ENCODE measurements around the gene METTL8. TPM values are rescaled to one million over a fixed set of nuclear protein-coding genes. Genes with fewer than 3 reads are reported as not detected.
A peak's percentile ranks its signal among the peaks of the same experiment; 100 is the strongest.

Gene METTL8
- total RNA-seq, 1 experiment from 2014 or later = 59.1 TPM

DNA sequence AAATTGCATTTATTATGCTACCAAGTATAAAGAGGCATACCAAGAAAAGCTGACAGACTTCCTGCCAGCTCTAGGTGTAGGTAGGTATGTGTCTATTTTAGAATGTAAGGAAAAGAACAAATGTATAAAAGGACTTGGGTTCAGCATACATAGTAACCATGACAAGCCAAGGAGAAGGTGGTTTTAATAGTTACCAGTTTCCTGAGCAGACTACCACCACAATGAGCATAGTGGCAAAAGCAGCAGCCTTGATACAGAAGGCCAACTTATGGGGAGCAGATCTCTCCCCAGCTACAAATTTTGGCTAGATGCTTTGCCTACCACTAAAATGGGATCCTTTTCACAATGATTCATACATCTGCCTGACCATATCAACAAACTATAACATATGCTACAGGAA lies 34.5 kb downstream of the METTL8 start:
- H3K27me3 Mint-ChIP-seq (ENCODE audit: low read depth) = no peaks in the 10 kb centered on the region
- H3K36me3 Mint-ChIP-seq = peaks cover 30% of the 10 kb centered on the region
- POLR2A ChIA-PET = no interaction called here
- no peak overlapping the region for H3K4me3 Mint-ChIP-seq
- CTCF ChIA-PET = interaction anchor here (3.2 kb wide), 1 partner anchor 17 kb away, joined by 16 read pairs; no protein-coding TSS in a partner anchor
- TF ChIP-seq ZNF396 (CRISPR knock-in tag; IDR thresholded peaks at IDR 0.05; ENCODE audit: borderline replicate concordance) = no peak
- no peak for TF ChIP-seq E2F1 (CRISPR knock-in tag; IDR thresholded peaks at IDR 0.05)
- no peak for TF ChIP-seq ARID4B (CRISPR knock-in tag; IDR thresholded peaks at IDR 0.05; ENCODE audit: borderline replicate concordance)
- no peak for TF ChIP-seq ZNF281 (CRISPR knock-in tag; IDR thresholded peaks at IDR 0.05)
- no peak for TF ChIP-seq EMX1 (CRISPR knock-in tag; IDR thresholded peaks at IDR 0.05)
- TF ChIP-seq ATF6 (CRISPR knock-in tag; IDR thresholded peaks at IDR 0.05) = no peak
- no peak for TF ChIP-seq IRF1 (CRISPR knock-in tag; IDR thresholded peaks at IDR 0.05)
- no peak for TF ChIP-seq USF2 (CRISPR knock-in tag; IDR thresholded peaks at IDR 0.05)
- TF ChIP-seq RELA (CRISPR knock-in tag; IDR thresholded peaks at IDR 0.05; ENCODE audit: borderline replicate concordance) = no peak
- no peak for TF ChIP-seq TP53 (CRISPR knock-in tag; IDR thresholded peaks at IDR 0.05)
- TF ChIP-seq ESRRA (CRISPR knock-in tag; IDR thresholded peaks at IDR 0.05; ENCODE audit: borderline replicate concordance) = no peak
- no peak overlapping the region for H3K27ac Mint-ChIP-seq
- peaks cover 49% of the 10 kb centered on the region for H3K4me1 Mint-ChIP-seq
- no peak for DNase-seq (ENCODE audit: low spot score)
- ATAC-seq = no peak
- peaks cover 16% of the 10 kb centered on the region for H3K9me3 Mint-ChIP-seq

DNA sequence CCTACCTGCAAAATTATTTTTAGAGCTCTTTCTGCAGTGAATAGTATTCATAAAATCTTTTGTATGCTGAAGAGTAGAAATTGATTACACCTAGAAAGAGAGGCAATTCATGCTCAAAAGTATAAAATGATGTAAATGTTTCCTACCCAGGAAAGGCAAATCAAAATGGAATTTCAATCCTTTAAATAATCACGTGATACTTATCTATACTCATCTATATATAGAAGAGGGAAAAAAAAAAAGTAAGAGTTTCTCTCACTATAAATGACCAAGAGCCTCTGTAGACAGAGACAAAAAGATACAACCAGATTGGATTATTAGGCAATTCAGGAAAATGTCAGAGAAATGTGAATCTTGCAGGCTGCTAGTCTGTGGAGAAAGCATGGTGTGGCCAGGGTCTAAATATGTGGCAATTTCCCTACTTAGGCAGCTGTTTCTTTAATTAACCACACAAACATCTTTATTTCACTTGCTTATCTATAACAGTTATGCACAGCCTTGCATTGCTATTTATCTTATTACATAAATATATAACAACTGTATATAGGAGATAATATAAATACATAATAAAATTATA lies 39.5 kb downstream of the METTL8 start:
- Mint-ChIP-seq H3K4me1 (peaks cover 65% of the 10 kb centered on the region), H3K36me3 (peaks cover 13% of the 10 kb centered on the region), H3K27me3 (ENCODE audit: low read depth) (no peaks in the 10 kb centered on the region), H3K27ac (peak overlapping the region; percentile 71), H3K9me3 (peaks cover 6% of the 10 kb centered on the region), H3K4me3 (no peak overlapping the region)
- CTCF ChIA-PET = interaction anchor here (1.1 to 1.4 kb wide), 3 partner anchors 12 to 22 kb away, joined by 3 to 7 read pairs (median 3); no protein-coding TSS in a partner anchor
- POLR2A ChIA-PET = no interaction called here
- DNase-seq (ENCODE audit: low spot score) = no peak
- ATAC-seq = no peak
- TF ChIP-seq ATF3 (CRISPR knock-in tag; conservative IDR thresholded peaks at IDR 0.05) (no peak), SP1 (CRISPR knock-in tag; conservative IDR thresholded peaks at IDR 0.05) (no peak), ZNF671 (CRISPR knock-in tag; IDR thresholded peaks at IDR 0.05) (no peak), TCF7 (CRISPR knock-in tag; IDR thresholded peaks at IDR 0.05; ENCODE audit: low read depth) (no peak)

Data from WTC11 (cell line).